Erythroblast (primary cell): ENCODE results near the gene BEND5.

Source experiments
- GATA1 ChIP-seq: IDR thresholded peaks from 2 replicates; pipeline ENCODE4 v1.6.1; 2011; ENCODE audit warnings: low read depth, mild to moderate bottlenecking, control low read depth, low read length, moderate library complexity
- POLR2A ChIP-seq: IDR thresholded peaks from 2 replicates; pipeline ENCODE4 v1.6.1; 2011; ENCODE audit warnings: mild to moderate bottlenecking, low read length

DNA sequence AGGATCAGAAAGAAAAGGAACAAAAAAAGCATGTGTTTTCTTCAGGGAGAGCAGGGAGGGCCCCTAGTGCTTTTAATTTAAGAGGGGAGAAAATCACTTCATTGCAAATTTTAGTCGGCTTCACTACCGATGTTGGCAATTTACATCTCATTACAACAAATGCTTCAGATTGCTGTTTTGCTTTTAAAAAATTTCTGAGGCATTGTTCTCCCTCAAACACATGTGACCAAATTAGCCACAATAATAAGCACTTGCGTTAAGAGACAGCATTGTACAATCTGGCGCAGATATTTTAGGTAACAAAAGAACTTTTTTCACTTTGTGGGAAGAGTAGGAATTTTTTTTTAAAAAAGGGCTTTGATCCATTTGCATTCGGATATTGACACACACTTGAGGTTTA, 29.8 kb downstream of the BEND5 start:
- TF ChIP-seq POLR2A (no peak), GATA1 (no peak)
